Adrenal gland (tissue), 5 donors: ENCODE measurements around the gene TEX29.

Experiments
- POLR2A ChIP-seq, 2 donors: fragments of 450-650 bp; IDR thresholded peaks; one replicate each; pipeline ENCODE4 v1.6.1; 2017; ENCODE audit warnings: antibody characterized with exemption in 2 of 2, mild to moderate bottlenecking in 2 of 2, moderate library complexity in 1 of 2
- TF ChIP-seq, protein P1 (sequence below), 6 experiments: fragments of 450-650 bp in 4 of 6; fragments of 200-600 bp in 2 of 6; sonication (generic) in 1 of 6; IDR thresholded peaks; 1 replicate in 5 of 6; 2 replicates in 1 of 6; pipeline versions ENCODE4 v1.5.1 to v1.8.0; 2016 to 2021; ENCODE audit warnings: antibody characterized with exemption in 6 of 6, mild to moderate bottlenecking in 2 of 6, moderate library complexity in 1 of 6
- donor health status: DM: no; HTN: no; CAD: no.

GRCh38 chr13:111342721-111343120 is 22.3 kb downstream of the TEX29 start:
- TF ChIP-seq, protein P1, sequence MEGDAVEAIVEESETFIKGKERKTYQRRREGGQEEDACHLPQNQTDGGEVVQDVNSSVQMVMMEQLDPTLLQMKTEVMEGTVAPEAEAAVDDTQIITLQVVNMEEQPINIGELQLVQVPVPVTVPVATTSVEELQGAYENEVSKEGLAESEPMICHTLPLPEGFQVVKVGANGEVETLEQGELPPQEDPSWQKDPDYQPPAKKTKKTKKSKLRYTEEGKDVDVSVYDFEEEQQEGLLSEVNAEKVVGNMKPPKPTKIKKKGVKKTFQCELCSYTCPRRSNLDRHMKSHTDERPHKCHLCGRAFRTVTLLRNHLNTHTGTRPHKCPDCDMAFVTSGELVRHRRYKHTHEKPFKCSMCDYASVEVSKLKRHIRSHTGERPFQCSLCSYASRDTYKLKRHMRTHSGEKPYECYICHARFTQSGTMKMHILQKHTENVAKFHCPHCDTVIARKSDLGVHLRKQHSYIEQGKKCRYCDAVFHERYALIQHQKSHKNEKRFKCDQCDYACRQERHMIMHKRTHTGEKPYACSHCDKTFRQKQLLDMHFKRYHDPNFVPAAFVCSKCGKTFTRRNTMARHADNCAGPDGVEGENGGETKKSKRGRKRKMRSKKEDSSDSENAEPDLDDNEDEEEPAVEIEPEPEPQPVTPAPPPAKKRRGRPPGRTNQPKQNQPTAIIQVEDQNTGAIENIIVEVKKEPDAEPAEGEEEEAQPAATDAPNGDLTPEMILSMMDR (IDR thresholded peaks at IDR 0.05) = no peak
- TF ChIP-seq POLR2A (IDR thresholded peaks at IDR 0.05) = no peak
